ENCODE measurements around the gene CD86.

The CD86 gene

DNA sequence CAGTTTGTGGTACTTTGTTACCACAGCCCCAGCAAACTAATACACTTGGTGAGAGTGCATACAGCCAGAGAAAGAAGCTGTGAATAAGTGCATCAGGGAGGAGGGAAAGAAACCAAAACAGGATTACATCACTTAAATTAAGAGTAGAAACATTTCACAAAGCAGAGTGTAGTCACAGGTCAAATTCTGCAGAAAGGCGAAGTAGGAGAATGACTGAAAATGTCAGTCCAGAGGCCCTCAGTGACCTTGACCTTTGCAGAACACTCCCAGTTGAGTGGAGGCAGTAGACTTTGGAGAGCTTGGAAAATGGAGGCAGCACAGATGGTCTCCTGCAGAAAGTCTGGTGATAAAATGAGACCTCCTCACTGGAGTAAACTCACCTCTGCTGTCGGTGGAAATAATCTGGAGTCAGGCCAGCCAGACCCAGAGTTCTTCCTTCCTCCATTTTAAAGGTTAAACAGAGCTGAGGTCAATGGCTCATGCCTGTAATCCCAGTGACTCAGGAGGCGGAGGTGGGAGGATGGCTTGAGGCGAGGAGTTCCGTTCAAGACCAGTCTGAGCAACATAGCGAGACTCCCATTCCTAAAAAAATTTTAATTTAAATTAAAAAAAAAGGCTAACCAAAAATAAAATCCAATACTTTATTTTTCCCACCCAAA is 5.0 kb downstream of the CD86 start:
- FAIRE-seq = no peak

DNA sequence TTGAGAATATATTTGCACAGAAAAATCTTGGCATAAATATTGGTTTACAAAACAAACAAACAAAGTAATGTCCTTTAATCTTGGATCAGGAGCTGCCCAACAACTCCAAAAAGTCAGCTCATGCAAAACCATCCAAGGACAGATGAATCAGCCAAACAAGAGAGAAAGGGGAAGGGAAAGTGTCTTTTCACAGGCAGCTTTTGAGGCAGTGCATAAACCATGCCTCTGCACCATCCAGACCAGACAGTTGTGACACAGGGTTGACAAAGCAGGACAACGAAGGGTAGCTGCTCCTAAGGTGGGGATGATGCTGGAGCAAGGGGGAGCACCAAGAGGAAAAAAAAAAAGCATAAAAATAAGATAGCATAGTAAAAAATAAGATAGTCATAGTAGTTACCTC is 8.7 kb downstream of the CD86 start:
- no peak for FAIRE-seq

DNA sequence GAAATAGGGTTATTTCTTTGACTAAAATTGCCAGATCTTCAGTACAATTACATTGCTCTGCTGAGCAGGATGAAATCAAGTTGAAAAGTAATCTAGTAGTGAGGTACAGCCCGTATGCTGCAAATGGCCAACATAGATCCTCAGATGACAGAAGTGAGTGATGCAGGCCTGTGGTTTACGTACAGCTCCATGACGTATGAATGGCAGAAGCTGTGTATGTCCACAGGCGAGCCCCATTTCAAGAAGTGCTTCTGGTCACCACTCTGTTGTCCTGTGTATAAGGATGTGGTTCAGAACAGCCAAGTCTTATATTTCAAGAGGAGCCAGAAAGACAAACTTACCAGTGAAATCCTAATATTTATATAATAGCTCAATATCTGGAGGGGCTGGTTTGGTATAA is 9.2 kb downstream of the CD86 start:
- FAIRE-seq = no peak

DNA sequence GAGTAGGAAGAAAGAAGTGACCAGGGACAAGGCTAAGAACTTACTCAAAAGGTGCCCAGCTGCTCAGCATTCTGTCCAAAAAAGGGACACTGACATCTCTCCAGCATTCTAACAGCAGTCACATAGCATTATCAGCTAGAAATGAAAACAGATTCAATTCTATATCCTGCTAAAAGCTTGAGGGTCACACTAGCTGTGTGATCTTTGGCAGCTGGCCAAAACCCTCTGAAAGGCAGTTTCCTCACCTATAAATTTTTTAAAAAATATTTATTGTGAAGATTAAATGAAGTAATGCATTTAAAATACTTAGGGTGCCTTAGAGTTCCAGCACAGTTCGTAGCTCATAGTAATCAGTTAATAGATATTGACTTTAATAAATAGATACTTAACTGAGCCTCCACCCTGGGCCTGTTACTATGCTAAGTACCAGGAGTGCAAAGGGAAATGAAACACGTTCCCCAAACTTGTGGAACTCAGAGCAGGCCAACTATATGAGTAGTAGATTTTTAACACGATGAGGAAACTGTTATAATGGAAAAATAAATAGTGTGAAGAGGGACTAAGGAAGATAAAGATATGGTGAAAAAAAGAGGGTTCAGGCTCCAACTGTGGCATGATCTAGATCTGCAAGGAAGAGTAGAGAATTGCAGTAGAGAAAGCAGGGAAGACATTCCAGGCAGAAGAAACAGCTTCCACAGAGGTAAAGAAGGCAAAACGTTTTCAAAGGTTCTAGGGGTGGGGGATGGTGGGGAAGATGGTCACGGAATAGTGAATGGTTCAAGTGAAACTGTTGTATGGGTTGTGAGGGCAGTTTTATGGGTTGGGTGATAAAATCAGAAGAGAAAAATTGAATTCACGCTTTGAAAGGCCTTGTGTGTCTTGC is 11.4 kb downstream of the CD86 start:
- FAIRE-seq = no peak

DNA sequence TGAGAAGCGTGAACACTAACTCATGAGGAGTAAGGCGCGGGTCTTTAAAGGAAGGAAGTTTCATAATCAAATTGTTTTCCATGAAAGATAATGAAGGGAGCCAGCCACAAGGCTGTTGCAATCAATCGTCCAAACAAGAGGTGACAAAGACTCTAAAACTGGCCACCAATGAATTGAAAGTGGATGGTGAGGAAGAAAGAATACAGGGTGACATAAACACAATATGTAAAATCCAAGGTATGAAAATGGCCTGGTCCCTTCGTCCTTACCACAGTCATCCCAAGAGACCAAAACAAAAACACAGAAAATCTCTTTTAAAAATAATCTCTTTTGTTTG is 12.0 kb downstream of the CD86 start:
- no peak for FAIRE-seq

DNA sequence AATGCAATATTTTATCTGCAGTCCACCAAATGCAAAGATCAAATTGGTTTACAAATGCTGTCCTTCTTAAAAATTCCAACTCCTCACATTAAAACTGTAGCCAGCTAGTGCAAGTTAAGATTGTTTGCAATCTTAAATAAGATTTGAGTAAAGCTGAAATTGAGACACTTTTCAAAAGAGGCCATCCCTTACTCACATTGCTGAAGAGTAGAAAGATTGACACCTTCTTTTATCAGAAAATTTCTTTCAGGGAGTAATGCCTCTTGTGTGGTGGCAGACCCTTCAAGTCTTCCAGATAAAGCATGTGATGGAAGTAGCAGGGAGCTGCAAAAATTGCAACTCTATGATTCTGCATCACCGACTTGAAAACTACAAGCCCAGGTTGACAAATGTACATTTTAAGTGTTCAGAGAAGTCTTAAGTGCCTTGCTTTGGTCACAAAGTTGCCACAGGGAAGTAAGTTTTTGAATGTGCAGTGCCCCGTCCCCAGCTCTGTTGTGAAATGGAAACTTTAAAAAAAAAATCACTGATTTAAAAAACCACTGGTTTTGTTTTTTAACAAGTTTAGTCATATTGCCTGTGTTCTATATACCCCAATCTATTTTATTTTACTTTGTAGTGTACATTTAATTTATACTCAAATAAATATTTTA is 12.6 kb downstream of the CD86 start:
- no peak for FAIRE-seq

DNA sequence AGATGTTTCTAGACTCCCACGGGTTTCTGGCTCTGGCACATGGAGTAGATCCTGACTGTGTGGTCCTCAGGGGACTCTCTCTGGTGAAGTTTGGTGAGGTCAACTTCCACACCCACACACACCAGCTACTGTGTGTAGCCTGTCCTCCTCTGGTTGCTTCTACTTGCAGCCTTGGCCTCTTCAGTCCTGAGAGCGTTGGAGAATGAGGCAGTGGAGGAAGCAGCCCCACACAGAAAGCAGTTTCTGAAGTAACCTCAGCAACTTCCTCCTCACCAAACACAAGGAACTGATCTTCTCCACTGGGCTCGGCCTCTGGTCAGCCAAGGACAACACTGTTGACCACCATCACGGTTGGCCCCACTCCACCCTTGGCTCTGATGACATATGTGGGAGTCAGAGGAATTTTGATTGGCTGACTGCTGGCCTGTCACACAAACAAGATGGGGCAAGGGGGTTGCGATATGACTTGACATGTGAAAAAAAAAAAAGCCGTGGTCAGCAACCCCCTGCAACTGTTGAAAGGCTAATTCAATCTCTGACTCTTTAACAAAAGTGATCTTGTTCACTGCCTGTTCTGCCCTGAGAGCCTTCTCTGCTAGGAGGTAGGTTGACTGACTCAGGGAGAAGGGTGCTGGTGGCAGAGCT is 19.6 kb downstream of the CD86 start:
- FAIRE-seq = no peak

DNA sequence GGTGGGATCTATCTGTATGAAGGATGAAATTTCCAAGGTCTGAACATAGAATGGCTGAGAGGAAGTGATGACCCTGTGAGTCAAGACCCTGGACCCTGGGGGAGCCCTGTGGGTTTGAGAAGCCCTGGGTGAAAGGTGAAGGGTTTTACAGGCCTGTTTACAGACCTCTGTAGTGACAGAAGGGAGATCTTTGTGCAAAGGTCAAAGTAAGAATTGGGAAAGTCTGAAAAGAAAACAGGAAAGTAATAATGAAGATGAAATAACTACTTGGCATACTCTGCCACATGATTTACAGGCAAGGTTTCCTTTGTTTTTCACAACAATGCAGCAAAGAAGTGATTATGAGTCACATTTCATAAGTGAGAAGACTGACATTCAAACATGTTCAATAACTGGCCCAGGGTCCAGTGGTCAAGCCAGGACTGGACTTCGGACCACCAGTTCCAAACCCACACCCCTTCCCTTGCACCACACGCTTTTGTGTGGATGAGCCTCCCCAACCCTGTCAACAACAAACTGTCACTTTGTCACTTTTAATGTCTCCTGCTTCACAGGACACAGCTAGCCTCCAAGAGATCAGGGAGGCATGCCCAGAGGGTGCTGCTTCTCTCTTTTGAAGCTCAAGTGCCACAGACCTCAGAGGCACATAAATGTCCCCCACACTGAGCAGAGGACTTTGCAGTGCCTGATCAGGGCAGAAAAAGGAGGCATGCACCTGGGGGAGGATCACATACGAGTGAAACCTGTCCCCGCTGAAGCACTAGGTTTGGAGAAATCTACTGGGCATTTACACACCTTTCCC is 21.5 kb downstream of the CD86 start:
- FAIRE-seq = no peak

DNA sequence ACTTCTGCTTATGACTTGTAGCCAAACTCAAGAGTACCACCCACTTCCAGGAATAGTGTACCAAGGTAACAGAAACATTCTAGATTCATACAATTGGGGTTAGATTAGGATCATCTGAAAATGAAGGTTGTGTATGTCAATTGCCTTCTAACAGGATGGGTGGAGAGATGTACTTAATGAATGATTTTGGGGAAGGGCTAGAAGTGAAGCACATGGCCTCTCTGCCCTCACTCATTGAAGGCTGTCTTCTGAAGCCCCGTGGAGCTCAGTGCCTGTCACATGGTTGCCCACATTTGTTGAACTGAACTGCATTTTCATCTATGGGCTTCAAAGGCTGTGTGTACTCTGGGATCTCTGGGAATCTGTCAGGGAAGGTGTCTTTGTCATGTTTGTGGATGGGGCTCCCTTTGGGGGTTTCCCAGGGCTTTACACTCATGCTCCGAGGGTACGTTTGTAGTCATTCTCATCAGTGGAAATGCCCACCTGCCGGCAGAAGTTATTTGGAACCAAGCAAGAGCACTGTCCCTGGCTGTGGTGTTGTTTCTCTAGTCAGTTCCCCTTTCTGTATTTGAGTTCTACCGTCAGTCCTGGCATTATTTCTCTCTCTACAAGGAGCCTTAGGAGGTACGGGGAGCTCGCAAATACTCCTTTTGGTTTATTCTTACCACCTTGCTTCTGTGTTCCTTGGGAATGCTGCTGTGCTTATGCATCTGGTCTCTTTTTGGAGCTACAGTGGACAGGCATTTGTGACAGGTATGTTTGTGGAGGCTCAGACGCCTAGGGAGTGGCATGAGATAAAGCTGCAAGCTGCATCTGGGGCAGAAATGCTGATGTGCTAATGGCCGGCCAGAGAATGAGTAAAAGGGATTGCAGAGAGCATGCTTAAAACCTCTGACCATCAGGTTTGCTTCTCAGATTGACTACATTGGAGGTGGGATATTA is 22.4 kb downstream of the CD86 start:
- FAIRE-seq = no peak

DNA sequence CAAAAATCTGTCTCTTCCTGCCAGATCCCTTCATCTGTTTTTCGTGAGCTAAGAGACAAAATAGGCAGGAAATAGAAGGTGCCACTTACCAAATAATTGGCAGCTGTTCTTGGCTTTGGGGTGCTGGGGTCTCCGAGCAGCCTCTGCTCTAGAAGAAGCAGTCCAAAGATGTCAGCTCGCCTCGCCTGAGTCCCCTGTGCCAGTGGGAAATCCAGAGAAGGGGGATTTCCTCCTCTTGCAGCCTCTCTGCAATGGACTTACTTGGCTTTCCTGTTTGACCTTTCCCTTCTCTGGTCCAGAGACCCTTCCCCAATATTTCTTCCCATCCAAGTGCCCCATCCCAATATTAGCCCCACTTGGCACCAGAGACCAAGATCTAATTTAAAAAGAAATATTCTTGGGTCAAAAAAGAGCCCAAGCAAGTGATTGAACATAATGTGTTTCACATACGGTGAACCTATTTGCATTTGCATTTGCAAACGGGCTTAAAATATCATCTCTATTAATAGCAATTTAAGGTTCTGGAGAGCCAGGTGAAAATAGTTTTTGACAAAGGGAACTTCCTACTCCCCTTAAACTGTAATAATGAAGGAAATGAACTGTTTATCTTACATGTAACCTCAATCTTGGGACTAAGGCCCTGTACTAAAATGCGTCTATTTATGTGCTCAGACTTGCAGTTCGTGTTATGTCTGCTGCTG is 23.2 kb downstream of the CD86 start:
- no peak for FAIRE-seq

DNA sequence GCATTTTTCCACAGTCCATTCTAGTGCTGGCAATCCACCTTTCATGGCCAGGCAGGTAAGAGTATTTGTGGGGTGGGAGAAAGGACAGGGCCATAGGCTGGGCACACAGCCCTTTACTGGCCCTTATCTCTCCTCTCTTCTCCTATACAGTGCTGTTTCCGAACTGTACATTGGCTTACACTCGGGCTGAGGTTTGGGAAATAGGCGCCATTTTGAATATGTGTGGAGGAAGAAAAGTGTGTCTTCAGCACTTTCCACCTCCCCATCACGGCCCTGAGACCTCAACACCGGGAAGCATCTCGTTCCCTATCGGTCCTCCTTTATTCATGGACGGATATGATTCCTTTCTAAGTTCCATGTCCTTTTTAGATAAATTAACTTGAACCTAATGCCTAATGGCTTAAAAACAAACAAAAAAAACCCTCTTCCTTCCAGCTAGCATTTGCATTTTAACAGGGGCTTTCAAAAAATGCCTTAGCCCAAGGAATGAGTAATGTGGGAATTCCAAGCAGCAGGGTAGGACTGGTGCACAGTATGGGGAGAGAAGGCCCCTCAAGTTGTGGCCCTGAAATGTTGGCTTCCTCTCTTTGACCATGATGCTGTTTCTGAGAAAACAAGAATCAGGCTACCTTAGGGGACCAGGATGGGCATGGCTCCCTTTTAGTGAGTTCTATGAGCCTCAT is 24.5 kb downstream of the CD86 start:
- FAIRE-seq = no peak

DNA sequence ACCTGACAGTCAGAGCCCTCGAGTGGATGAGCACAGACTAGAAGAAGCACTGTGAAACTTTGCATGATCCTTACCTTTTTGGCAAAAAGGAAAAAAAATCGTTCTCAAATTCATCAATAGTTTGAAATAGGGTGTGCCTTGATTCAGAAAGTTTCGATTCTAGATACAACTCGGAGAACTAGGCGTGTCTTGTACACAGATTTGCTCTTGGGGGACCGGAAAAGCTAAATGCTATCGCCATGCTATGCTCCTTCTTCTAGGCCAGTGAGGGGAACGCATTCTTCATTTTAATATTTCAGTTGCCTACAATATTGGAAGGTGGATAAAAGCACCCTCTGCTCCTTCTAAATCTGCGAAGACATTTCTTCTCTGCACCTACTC is 25.0 kb downstream of the CD86 start:
- FAIRE-seq = no peak

DNA sequence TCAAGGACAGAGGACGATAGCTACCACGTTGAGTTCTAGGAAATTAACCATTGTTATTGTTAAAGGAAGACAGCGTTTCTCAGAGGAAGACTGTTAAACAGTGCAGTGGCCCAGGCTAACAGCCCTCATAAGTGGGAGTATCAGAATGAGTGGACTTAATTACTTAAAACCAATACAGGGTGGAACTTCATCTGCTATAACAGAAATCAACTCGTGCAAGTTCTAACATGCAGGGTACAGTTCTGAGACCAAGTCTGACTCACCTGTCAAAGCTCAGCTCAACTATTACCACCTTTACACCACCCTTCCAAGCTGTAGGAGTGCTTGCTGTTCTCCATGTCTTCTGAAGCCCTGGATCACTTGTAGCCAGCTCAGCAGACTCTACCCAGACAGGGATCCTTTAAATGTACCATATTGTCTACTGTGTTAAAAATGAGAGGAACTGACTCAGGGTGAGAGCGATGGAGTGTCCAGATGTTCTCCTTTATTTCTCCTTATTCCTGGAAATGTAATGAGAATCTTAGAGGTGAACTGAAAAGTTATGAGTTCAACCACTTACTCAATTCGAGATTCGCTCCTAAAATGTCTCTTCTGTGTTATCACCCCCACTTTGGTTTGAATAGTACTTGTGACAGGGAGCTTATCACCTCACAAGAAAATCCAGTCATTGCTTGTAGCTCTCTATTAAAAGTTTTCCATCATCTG is 26.5 kb downstream of the CD86 start:
- no peak for FAIRE-seq

DNA sequence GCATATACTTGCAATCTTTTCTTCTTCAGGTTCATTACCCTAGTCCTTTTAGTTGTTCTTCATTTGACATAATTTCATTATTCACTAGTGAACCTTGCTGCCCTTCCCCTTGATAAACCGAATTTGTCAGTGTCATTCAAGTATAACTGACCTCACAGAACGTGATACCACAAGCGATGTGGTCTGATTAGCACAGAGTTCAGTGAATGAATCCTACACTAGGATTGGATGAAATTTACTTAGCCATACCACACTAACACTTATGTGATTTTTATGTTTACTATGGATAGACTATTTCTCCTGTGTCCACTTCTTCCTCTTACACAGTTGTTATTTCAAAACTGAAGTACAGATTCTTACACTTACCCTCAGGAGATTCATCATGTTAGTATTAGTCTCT is 27.2 kb downstream of the CD86 start:
- no peak for FAIRE-seq

DNA sequence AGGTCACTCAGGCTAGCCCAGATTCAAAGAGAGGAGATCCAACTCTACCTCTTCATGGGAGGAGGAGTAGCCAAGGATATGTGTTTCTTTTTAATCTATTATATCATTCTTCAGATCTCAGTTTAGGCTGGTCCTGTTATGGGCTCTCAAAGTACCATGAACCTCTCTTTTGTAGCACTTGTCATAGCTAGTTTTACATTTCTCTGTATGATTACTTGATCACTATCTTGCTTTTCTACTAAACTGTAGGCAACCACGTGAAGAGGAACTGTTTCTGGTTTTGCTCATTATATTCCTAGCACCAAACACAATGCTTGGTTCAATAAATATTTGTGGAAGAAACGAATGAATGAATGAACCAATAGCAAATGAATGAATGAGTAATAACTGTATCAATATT is 29.6 kb downstream of the CD86 start:
- FAIRE-seq = no peak

DNA sequence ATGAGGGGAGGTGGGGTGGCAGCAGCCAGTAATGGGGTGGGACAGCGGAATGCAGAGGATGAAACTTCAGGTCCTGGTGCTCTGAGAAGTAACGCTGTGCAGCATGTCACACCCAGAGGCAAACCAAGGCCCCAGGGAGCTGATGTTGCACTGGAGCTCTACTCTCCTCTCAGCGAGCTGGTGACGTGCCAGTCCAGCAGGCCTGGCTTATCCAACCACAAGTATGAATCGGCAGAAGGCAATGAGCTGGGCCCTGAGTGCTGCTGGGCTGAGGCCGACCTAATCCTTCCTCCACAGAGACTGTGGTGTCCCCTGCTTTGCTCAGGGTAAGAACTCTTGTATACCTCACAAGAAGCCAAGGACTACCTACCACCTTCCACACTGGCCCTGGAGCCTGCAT is 30.5 kb downstream of the CD86 start:
- no peak for FAIRE-seq

DNA sequence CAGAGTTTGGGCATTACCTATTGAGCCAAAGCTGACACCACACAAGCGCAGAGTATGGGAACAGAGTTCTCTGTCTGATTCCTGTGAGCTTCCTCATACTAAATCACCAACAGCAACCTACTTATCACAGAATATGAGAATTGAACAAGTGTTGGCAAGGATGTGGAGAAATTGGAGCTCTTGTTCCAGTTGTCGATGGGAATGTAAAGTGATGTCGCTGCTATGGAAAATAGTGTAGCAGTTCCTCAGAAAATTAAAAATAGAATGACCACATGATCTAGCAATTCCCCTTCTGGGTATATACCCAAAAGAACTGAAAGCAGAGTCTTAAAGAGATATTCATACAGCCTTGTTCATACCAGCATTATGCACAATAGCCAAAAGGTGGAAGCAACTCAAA is 33.4 kb downstream of the CD86 start:
- FAIRE-seq = no peak

DNA sequence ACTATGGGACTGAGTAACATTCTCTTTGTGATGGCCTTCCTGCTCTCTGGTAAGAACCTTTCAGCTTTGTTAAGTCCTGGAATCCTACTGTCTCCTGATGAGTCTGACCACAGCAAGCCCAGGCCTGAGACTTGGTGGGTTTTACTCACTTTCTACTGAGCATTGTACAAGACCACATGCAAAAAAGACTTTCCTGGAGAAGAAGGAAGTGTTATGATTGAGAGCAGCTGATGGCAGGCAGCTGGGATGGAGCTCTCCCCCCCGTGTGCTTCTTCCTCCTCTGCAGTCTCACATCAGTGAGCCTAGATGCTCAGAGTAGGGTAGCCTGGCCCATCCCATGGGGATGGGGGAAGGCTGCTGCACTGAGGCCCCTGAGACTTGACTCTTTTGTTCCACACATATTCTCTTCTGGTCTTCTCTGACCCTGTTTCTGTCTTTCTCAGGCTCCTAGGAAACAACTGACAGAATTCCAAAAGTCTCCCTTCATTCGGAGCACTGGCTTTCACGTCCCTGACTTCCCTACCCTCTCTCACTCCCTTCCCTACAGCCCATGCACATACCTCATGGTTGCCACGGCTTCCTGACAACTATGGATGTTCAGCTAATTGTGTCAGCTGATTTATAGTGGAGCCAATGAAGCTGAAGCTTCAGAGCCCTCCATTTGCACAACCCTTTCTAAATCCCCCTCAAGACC is 36.6 kb downstream of the CD86 start:
- FAIRE-seq = no peak
